GM23248 (cell line): ENCODE data around the gene ZNF536.

Source experiments
- EZH2 ChIP-seq: fragments of 200-600 bp; sonication (generic); IDR thresholded peaks from 2 replicates; pipeline ENCODE4 v1.6.1; 2018; ENCODE audit warnings: antibody characterized with exemption, mild to moderate bottlenecking; ENCODE audit not compliant: insufficient read depth, poor library complexity, severe bottlenecking
- EZH2phosphoT487 ChIP-seq: fragments of 200-600 bp; sonication (generic); IDR thresholded peaks from 2 replicates; pipeline ENCODE4 v1.6.1; 2018; ENCODE audit warnings: antibody characterized with exemption, moderate library complexity, mild to moderate bottlenecking, low read depth; ENCODE audit not compliant: insufficient read depth

GRCh38 chr19:30449673-30450072 lies 77.5 kb downstream of the ZNF536 start:
- TF ChIP-seq EZH2 (no peak), EZH2phosphoT487 (no peak)
